Endodermal cell (in vitro differentiated cells): ENCODE results near the gene REG1B. TPM values are rescaled to one million over a fixed set of nuclear protein-coding genes. Genes with fewer than 3 reads are reported as not detected.

Experiments used
- DNase-seq: peaks from one replicate; pipeline ENCODE4 v3.0.0-alpha.2; 2017
- H3K27ac ChIP-seq: 2 replicates; pipeline ENCODE4 v1.5.1; 2013; ENCODE audit warnings: mild to moderate bottlenecking, low read depth, low read length, moderate library complexity
- H3K27me3 ChIP-seq: 2 replicates; pipeline ENCODE4 v1.6.1; 2013; ENCODE audit warnings: mild to moderate bottlenecking, low read length, moderate library complexity; ENCODE audit not compliant: insufficient read depth, control insufficient read depth, poor library complexity, severe bottlenecking
- H3K36me3 ChIP-seq: 2 replicates; pipeline ENCODE4 v1.7.0; 2013; ENCODE audit warnings: mild to moderate bottlenecking, low read length, moderate library complexity; ENCODE audit not compliant: control insufficient read depth, insufficient read depth
- H3K4me1 ChIP-seq: one replicate; pipeline ENCODE4 v1.7.0; 2013; ENCODE audit warnings: low read length; ENCODE audit not compliant: control insufficient read depth, insufficient read depth
- H3K4me3 ChIP-seq: 2 replicates; pipeline ENCODE4 v1.5.1; 2013; ENCODE audit warnings: mild to moderate bottlenecking, low read length, moderate library complexity
- H3K9ac ChIP-seq: 2 replicates; pipeline ENCODE4 v1.6.1; 2013; ENCODE audit warnings: mild to moderate bottlenecking, low read length, moderate library complexity; ENCODE audit not compliant: poor library complexity, severe bottlenecking; ENCODE audit errors: extremely low read depth
- H3K9me3 ChIP-seq: 2 replicates; pipeline ENCODE4 v1.6.1; 2013; ENCODE audit warnings: mild to moderate bottlenecking, low read length, moderate library complexity; ENCODE audit not compliant: control insufficient read depth
- H3K27ac Mint-ChIP-seq: 2 replicates; pipeline ENCODE4 v1.8.0; 2020; ENCODE audit warnings: mixed read lengths
- H3K27me3 Mint-ChIP-seq: 2 replicates; pipeline ENCODE4 v1.8.0; 2021; ENCODE audit warnings: mild to moderate bottlenecking, mixed read lengths; ENCODE audit not compliant: insufficient read depth
- H3K36me3 Mint-ChIP-seq: 2 replicates; pipeline ENCODE4 v1.8.0; 2020; ENCODE audit warnings: low read depth, mixed read lengths
- H3K4me1 Mint-ChIP-seq: 2 replicates; pipeline ENCODE4 v1.8.0; 2020; ENCODE audit warnings: mixed read lengths
- H3K4me3 Mint-ChIP-seq: 2 replicates; pipeline ENCODE4 v1.8.0; 2020; ENCODE audit warnings: mild to moderate bottlenecking, moderate library complexity, mixed read lengths
- H3K9me3 Mint-ChIP-seq: 2 replicates; pipeline ENCODE4 v1.8.0; 2020; ENCODE audit warnings: mild to moderate bottlenecking, mixed read lengths
- WGBS, 2 experiments: methylation state at CpG; one replicate each; pipeline versions ENCODE4 v1.1.5 to v1.1.7; 2013; ENCODE audit warnings: missing lambda C conversion rate in 2 of 2, mixed read lengths in 1 of 2; ENCODE audit not compliant: insufficient coverage in 1 of 2, insufficient read length in 1 of 2; 5-methylcytosine and 5-hydroxymethylcytosine counted together
- total RNA-seq, 2 donors: library from RNA; stranded (reverse); fragmentation: NEBNext Ultra II Directional in 1 of 2; extraction: Animal tissue kit (Norgen Biotek cat#: 25700) in 1 of 2; gene quantifications; 2 replicates in 1 of 2; 3 replicates in 1 of 2; pipeline ENCODE4 v1.2.1, GENCODE V29; 2021
- TF ChIP-seq, protein P1 (sequence below): fragments of 200-600 bp; sonication (generic); conservative IDR thresholded peaks from 2 replicates; pipeline ENCODE4 v1.5.0; 2021; ENCODE audit warnings: antibody characterized with exemption, mild to moderate bottlenecking

The REG1B gene
- total RNA-seq, 2 donors from 2014 or later = not detected

GRCh38 chr2:79084495-79085135 is 3.2 kb downstream of the REG1B start:
- H3K4me1 Mint-ChIP-seq = no peaks in the 10 kb centered on the region
- DNase-seq = no peak
- H3K4me3 Mint-ChIP-seq = no peak overlapping the region
- H3K9ac ChIP-seq = no peak overlapping the region
- H3K36me3 ChIP-seq = no peaks in the 10 kb centered on the region
- peaks cover 67% of the 10 kb centered on the region for H3K27me3 Mint-ChIP-seq
- H3K4me3 ChIP-seq = no peak overlapping the region
- no peaks in the 10 kb centered on the region for H3K4me1 ChIP-seq
- no peaks in the 10 kb centered on the region for H3K36me3 Mint-ChIP-seq
- peaks cover 56% of the 10 kb centered on the region for H3K27me3 ChIP-seq
- TF ChIP-seq, protein P1, sequence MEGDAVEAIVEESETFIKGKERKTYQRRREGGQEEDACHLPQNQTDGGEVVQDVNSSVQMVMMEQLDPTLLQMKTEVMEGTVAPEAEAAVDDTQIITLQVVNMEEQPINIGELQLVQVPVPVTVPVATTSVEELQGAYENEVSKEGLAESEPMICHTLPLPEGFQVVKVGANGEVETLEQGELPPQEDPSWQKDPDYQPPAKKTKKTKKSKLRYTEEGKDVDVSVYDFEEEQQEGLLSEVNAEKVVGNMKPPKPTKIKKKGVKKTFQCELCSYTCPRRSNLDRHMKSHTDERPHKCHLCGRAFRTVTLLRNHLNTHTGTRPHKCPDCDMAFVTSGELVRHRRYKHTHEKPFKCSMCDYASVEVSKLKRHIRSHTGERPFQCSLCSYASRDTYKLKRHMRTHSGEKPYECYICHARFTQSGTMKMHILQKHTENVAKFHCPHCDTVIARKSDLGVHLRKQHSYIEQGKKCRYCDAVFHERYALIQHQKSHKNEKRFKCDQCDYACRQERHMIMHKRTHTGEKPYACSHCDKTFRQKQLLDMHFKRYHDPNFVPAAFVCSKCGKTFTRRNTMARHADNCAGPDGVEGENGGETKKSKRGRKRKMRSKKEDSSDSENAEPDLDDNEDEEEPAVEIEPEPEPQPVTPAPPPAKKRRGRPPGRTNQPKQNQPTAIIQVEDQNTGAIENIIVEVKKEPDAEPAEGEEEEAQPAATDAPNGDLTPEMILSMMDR = no peak
- no peak overlapping the region for H3K27ac ChIP-seq
- H3K27ac Mint-ChIP-seq = no peak overlapping the region
- peaks cover 22% of the 10 kb centered on the region for H3K9me3 ChIP-seq
- 99 to 100% methylated on average over 2 to 3 of the region's 3 CpGs for WGBS, 2 experiments
- H3K9me3 Mint-ChIP-seq = peaks cover 10% of the 10 kb centered on the region

- no peak for DNase-seq
- Mint-ChIP-seq H3K27ac (no peak overlapping the region), H3K4me1 (no peaks in the 10 kb centered on the region), H3K4me3 (no peak overlapping the region), H3K9me3 (peaks cover 7% of the 10 kb centered on the region), H3K36me3 (no peaks in the 10 kb centered on the region), H3K27me3 (peaks cover 75% of the 10 kb centered on the region)
- Histone ChIP-seq H3K36me3 (no peaks in the 10 kb centered on the region), H3K27me3 (peaks cover 56% of the 10 kb centered on the region), H3K4me1 (no peaks in the 10 kb centered on the region), H3K9me3 (peaks cover 16% of the 10 kb centered on the region), H3K27ac (no peak overlapping the region), H3K4me3 (no peak overlapping the region), H3K9ac (no peak overlapping the region)
- TF ChIP-seq, protein P1 = no peak
Measured at GRCh38 chr2:79083597-79084251, 4.1 kb downstream of the REG1B start.

GRCh38 chr2:79082987-79083386 is 4.8 kb downstream of the REG1B start:
- no peak overlapping the region for H3K4me3 ChIP-seq
- H3K4me3 Mint-ChIP-seq = no peak overlapping the region
- no peak overlapping the region for H3K27ac ChIP-seq
- DNase-seq = no peak
- TF ChIP-seq, protein P1 = no peak
- H3K4me1 Mint-ChIP-seq = no peaks in the 10 kb centered on the region
- peaks cover 2% of the 10 kb centered on the region for H3K9me3 Mint-ChIP-seq
- H3K4me1 ChIP-seq = no peaks in the 10 kb centered on the region
- H3K9ac ChIP-seq = no peak overlapping the region
- H3K27ac Mint-ChIP-seq = no peak overlapping the region
- H3K27me3 Mint-ChIP-seq = peaks cover 74% of the 10 kb centered on the region
- H3K36me3 Mint-ChIP-seq = no peaks in the 10 kb centered on the region
- H3K9me3 ChIP-seq = peaks cover 11% of the 10 kb centered on the region
- 91 to 95% methylated on average over 5 of the region's 5 CpGs for WGBS, 2 experiments
- peaks cover 56% of the 10 kb centered on the region for H3K27me3 ChIP-seq
- H3K36me3 ChIP-seq = no peaks in the 10 kb centered on the region
